Fibroblast of gingiva (primary cell): ENCODE results near the gene HOXD3.

ENCODE experiments used
- DNase-seq: peaks from one replicate; pipeline ENCODE4 v3.0.0-alpha.2; 2011; ENCODE audit warnings: low read depth

The HOXD3 gene

GRCh38 chr2:176132205-176133171 is 24.6 kb upstream of the HOXD3 start:
- DNase-seq: no peak

GRCh38 chr2:176133389-176133788 is 23.7 kb upstream of the HOXD3 start:
- DNase-seq: no peak

DNA sequence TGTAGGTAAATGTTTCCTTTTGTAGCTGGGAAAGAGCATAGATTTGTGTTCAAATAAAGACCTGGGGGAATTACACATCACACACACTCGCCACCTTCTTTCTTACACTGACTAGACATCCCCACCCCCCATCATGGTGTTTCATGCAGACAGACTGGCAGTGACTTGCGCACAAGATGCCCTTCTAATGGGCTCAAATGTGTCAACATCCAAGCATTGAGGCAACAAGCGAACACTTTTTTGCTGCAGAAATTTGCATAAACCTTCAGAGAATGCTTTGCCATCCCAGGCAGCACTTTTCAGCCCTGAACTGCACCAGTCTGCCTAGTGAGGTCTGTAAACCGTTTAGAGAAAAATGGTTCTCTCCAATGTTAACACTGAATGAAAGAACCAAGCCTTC is 23.1 kb upstream of the HOXD3 start:
- no peak for DNase-seq

DNA sequence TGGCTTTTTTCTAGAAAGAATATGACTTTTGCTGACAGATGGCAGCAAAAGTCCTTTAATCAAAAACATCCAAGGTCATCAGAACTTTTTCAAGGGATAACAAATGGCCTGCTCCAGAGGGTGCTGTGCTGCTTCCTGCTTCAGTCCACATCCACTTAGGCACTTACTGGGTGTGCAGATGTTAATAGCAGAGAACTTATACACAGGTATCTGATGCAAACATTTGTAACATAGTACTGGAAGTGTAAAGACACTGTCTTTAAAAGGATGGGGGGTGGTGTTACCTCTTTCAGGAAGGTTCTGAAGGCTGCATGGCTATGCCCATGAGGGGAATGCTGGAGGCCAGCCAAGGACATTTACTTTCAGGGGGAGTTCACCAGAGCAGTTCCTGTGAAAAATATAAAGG is 22.1 kb upstream of the HOXD3 start:
- no peak for DNase-seq

- DNase-seq: no peak
These were observed 20.5 kb upstream of the HOXD3 start for GRCh38 chr2:176136374-176137251.

DNA sequence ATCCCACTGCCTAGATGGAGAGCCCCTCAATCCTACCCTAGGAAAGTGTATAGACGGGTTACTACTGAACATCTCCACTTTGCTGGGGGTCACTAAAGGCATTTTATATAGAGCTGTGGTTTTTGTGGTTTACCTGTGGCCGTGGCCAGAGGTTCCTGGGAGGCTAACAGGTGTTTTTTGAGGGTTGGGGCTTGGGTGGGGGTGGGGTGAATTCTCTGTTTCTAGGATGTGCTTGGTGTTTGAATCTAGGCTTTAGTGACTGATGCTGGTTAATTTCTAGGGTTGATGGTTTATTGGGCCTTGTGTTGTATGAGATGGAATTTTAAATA is 19.9 kb upstream of the HOXD3 start:
- DNase-seq: no peak

GRCh38 chr2:176137906-176138305 is 19.2 kb upstream of the HOXD3 start:
- DNase-seq: no peak

GRCh38 chr2:176138526-176138922 is 18.6 kb upstream of the HOXD3 start:
- DNase-seq: no peak

- DNase-seq: no peak
These were observed 18.0 kb upstream of the HOXD3 start for GRCh38 chr2:176138923-176139660.

- no peak for DNase-seq
These were observed 17.2 kb upstream of the HOXD3 start for GRCh38 chr2:176139661-176140512.

- DNase-seq: peak; percentile 30
These were observed 16.4 kb upstream of the HOXD3 start for GRCh38 chr2:176140513-176141317.

- no peak for DNase-seq
These were observed 14.8 kb upstream of the HOXD3 start for GRCh38 chr2:176142281-176142680.

DNA sequence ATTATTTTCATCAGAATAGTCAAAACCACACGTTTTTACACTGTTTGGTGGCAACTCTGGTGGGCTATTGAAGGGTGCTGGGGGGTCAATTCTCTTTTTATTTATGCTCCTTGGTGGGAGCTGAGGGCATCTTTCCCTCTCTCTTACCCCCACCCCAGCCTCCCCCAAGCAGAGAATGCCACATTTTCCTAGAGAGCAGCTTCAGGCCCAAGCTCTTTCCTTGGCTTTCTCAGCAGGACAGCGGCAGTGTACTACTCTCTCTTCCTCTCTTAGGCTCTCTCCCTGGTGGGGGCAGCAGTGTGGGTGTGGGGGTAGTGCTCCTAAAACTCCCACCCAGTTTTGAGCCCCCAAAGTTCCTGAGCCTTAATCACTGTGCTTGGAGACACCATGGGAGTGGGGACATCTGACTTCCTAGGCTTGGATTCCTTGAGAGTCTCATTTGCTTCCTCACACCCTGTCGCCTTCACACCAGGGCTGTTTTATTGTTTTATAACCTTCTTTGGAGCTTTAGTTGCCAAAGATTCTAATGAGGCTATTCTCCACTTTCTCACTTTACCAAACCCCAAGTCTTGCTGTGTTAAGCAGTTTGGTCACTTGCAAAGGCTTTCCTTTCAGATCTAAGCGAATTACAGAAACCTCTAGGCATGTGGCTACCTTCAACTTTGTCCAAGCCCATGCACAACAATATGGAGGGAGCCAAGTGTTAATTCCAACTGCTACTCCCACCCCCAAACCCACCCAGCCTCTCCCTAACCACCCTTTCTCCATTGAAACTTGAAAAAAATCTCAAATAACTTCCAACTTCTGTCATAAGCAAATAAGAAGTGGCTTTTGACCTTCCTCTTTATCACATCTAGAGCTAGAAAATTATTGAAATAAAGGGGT is 11.8 kb upstream of the HOXD3 start:
- DNase-seq: no peak

DNA sequence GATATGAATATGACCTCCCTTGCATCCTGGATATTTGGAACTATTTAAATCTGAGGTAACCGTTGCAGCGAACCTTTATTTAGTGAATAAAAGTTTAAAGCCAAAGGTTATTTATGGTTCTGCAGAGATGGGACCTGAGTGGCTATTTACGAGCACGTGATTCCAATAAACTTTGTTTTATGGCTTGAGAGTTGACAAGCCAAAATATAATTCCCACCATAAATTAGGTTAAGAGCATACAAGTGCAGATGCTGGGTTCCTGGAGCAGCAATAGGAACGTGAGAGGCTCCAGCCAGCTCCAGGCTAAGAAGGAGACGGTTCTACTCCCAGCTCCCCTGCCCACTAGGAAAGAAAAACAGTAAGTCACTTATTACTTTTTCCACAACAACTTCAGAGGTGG is 11.0 kb upstream of the HOXD3 start:
- DNase-seq: no peak

GRCh38 chr2:176146645-176147044 is 10.5 kb upstream of the HOXD3 start:
- no peak for DNase-seq

DNA sequence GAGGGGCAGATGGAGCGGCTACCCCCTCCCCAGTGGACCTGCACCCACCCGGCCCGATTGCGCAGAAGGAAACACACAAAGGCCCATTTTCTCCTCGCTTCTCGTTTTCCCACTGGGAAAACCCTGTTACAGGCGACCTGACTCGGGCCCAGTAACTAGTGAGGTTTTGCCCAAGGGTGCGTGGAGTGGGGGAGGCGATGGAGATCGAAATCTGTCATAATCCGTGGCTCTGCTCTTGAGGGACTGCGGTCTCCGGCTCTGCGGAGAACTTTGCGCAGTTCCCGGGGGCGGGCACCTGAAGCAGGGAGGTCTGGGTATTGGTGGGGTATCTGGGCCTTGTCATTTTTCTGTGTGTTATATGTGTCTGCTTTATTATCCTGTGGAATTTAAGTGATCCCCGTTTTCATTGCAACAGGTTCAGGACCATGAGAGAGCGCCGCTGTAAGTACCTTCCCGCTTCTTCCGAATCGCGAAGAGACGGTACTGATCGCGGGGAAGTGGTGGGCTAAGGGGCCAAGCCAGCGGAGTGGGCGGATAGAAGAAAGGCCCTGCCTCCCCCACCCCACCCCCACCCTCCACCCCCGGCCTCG is 9.8 kb upstream of the HOXD3 start:
- DNase-seq: no peak

DNA sequence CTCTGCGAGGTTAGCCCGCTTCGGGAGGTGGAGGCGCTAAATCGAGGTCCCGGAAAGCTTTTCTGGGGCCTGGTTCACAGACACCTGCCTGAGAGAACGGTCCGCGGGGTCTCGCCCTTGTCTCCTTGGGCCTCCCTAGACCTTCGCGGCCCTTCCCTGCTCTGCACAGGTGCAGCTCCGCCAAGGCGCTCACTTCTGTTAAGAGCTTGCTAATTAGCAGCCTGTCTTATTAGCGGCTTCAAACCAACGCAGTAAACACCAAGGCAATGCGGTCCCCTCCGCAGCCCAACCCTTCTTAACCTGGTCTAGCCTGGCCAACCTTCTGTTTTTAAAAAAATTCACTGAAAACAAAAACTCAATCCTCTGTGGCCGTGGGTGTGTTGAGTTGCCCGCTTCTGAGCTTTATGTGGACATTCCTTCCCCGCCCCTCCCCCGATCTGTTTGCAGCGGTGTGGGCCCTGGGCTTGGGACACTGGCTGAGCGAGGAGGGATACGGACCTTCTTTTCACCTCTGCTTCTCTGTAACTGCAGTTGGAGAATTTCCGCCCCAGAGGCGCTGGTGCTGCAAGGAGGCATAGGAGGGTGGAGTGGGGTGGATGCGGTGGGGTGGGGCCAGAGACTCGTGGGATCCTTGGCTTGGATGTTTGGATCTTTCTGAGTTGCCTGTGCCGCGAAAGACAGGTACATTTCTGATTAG is 9.2 kb upstream of the HOXD3 start:
- DNase-seq: no peak

GRCh38 chr2:176148751-176149421 is 8.2 kb upstream of the HOXD3 start:
- no peak for DNase-seq
